OCI-LY7 (cell line): ENCODE results near the gene SPRING1.

Experiments
- CTCF ChIP-seq: fragments of 200-600 bp; sonication (generic); conservative IDR thresholded peaks from 2 replicates; pipeline ENCODE4 v1.5.1; 2014; ENCODE audit warnings: mild to moderate bottlenecking, antibody characterized with exemption, low read length, moderate library complexity, mixed read lengths
- EZH2phosphoT487 ChIP-seq: fragments of 200-600 bp; sonication (generic); IDR thresholded peaks from 2 replicates; pipeline ENCODE4 v1.6.1; 2018; ENCODE audit warnings: low read depth, borderline replicate concordance, mild to moderate bottlenecking, mixed run types, antibody characterized with exemption, low read length, moderate library complexity, mixed read lengths

DNA sequence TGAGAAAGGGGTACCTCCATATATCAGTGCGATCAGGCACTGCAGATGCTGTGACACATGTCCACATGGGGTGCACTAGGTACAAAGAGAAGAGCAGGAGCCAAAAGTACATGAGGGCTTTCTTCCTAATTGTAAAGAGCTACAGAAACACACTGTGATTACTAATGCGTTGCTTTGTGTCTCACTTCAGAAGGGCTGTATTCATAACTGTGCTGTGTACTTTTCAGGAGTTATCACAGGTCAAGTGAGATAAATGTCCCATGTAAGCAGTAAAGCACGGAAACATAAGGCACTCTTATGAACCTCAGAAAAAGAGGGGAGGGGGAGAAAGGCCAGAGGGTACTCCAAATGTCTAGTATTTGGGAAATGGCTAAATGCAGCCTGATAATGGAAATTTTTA is 10.6 kb downstream of the SPRING1 start:
- TF ChIP-seq CTCF (0 out of 2 replicates have a peak, but pooled peaks have one; percentile 21), EZH2phosphoT487 (no peak)
